SK-N-MC (cell line): Measurements from ENCODE around the gene SGMS2.

Experiments
- DNase-seq: peaks from one replicate; pipeline ENCODE4 v3.0.0-alpha.2; 2011; ENCODE audit warnings: low read depth, low spot score
- H3K27ac ChIP-seq: fragments of 200-600 bp; sonication (generic); 2 replicates; pipeline ENCODE4 v1.5.1; 2016; ENCODE audit warnings: mixed run types
- H3K36me3 ChIP-seq: fragments of 200-600 bp; sonication (generic); 2 replicates; pipeline ENCODE4 v1.6.1; 2017; ENCODE audit warnings: antibody characterized with exemption, low read length, mixed read lengths; ENCODE audit not compliant: insufficient read depth
- H3K4me3 ChIP-seq: fragments of 200-600 bp; sonication (generic); 2 replicates; pipeline ENCODE4 v1.5.1; 2016
- H3K9ac ChIP-seq: fragments of 200-600 bp; sonication (generic); 2 replicates; pipeline ENCODE4 v1.8.0; 2017; ENCODE audit warnings: mixed run types, mixed read lengths; ENCODE audit not compliant: insufficient read length
- H3K9me3 ChIP-seq: fragments of 200-600 bp; sonication (generic); 2 replicates; pipeline ENCODE4 v1.6.1; 2017; ENCODE audit warnings: low read depth, mild to moderate bottlenecking, antibody characterized with exemption, low read length, moderate library complexity, mixed read lengths
- EZH2 ChIP-seq: fragments of 200-600 bp; sonication (generic); IDR thresholded peaks from one replicate; pipeline ENCODE4 v1.6.1; 2017; ENCODE audit warnings: antibody characterized with exemption
- FOXP2 ChIP-seq: optimal IDR thresholded peaks from 2 replicates; pipeline ENCODE3; 2011; ENCODE audit warnings: mild to moderate bottlenecking, moderate library complexity; ENCODE audit not compliant: insufficient read depth; ENCODE audit errors: extremely low read length, control extremely low read depth
- POLR2AphosphoS5 ChIP-seq: IDR thresholded peaks from 2 replicates; pipeline ENCODE4 v1.6.1; 2012; ENCODE audit warnings: mild to moderate bottlenecking, low read depth, low read length, borderline replicate concordance

The SGMS2 gene

DNA sequence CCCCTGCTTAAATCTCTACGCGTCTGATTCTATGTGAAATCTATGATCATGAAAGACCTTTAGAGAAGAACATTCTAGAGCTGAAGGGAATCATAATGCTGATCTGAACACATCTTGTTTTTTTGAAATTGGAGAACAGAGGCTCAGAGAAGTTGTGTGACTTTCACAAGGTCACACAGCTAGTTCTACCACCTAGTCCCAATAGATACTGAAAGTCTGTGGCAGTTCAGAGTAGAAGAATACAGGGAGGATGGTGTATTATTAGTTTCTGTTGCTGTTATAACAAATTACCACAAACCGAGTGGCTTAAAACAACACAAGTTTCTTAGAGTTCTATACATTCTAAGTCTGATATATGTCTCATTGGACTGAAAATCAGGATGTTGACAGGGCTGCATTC lies 121.1 kb downstream of the SGMS2 start:
- no peak for DNase-seq
- H3K36me3 ChIP-seq, result peaks cover 3% of the 10 kb centered on the region; the same call in 1 of the 2 replicates
- H3K9ac ChIP-seq, result no peak overlapping the region
- no peak overlapping the region for H3K27ac ChIP-seq
- H3K4me3 ChIP-seq, result no peak overlapping the region
- no peak for TF ChIP-seq FOXP2
- TF ChIP-seq POLR2AphosphoS5, result no peak
- no peak for TF ChIP-seq EZH2
- no peaks in the 10 kb centered on the region for H3K9me3 ChIP-seq

DNA sequence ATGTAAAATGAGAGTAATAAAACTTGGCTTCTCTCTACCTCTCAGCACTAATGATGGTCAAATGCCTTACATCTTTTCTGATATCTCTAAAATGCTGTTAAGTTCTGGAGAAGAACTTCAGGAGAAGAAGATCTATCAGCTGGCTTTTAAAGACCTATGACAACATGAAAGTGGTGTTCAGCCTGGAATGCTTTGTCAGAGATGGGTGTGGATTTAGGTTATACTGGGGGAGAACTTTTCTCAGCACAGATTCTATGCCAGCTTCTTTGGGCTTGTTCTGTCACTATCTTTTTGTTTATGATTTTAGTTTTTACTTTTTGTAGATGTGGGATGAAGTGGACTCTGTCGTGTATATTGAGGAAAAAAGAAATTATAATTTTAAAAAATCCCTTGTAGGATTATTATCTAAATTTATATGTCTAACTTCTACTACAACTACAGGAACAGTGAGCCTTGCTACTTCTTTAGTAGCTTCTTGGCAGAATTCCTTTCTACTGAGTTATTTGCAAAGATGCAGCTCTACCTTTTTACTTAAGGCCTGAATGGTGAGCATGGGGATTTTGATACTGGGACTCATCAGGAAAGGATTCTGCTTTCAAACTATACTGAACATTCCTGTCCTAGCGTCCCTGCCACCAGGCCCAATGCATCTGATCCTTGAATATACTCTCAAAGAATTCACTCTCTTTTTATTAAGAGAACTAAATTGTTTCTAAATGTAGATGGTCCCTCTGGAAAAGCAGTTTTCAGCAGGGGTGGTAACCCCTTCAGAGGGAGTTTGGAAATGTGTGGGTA lies 126.2 kb downstream of the SGMS2 start:
- H3K9ac ChIP-seq, result no peak overlapping the region
- peaks cover 3% of the 10 kb centered on the region; the same call in 1 of the 2 replicates for H3K36me3 ChIP-seq
- H3K27ac ChIP-seq, result no peak overlapping the region
- DNase-seq, result no peak
- TF ChIP-seq FOXP2, result no peak
- no peak for TF ChIP-seq EZH2
- no peak for TF ChIP-seq POLR2AphosphoS5
- no peak overlapping the region for H3K4me3 ChIP-seq
- H3K9me3 ChIP-seq, result no peaks in the 10 kb centered on the region

DNA sequence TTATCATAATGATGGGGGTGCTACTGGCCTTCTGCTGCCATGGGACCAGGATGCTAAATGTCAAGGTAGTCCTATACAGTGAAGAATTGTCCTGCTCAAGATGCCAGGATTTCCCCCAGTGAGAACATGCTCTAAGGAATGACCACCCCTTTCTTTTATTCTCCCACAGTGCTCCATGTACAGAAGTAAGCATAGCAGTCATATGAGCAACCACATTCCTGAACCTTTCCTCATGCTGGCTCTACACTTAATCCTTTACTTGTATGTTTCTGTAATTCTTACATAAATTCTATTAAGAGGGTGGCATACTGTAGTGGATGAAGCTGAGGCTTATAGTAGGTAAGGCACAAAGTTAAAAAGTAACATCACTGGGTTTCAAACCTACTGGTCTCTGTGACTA lies 126.8 kb downstream of the SGMS2 start:
- Histone ChIP-seq H3K9me3 (no peaks in the 10 kb centered on the region), H3K27ac (no peak overlapping the region), H3K4me3 (no peak overlapping the region), H3K9ac (no peak overlapping the region), H3K36me3 (peaks cover 3% of the 10 kb centered on the region; the same call in 1 of the 2 replicates)
- no peak for DNase-seq
- TF ChIP-seq FOXP2, result no peak
- no peak for TF ChIP-seq EZH2
- no peak for TF ChIP-seq POLR2AphosphoS5

DNA sequence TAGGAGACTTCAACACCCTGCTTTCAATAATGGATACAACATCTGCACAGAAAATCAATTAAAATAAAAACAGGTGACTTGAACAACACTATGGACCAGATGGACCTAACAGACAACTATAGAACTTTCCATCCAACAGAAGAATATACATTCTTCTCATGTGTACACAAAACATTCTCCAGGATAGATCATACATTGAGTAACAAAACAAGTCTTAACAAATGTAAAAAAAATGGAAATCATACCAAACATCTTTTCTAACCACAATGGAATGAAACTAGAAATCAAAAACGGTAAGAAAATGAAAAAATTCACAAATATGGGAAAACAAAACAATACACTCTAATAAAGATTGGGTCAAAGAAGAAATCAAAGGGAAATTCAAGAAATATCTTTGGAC lies 131.3 kb downstream of the SGMS2 start:
- H3K9me3 ChIP-seq, result no peaks in the 10 kb centered on the region
- TF ChIP-seq POLR2AphosphoS5 (no peak), FOXP2 (no peak), EZH2 (no peak)
- H3K4me3 ChIP-seq, result no peak overlapping the region
- H3K27ac ChIP-seq, result no peak overlapping the region
- no peak overlapping the region for H3K9ac ChIP-seq
- no peak for DNase-seq
- no peaks in the 10 kb centered on the region for H3K36me3 ChIP-seq
